Right ventricle myocardium superior (tissue), 1 donor: Measurements from ENCODE around the gene CDT1. TPM values are rescaled to one million over a fixed set of nuclear protein-coding genes. Genes with fewer than 3 reads are reported as not detected.

Source experiments
- ATAC-seq: fragments of 200-7000 bp; cut with Tn5 transposase; one replicate; pipeline ENCODE4 v1.9.1; 2020; ENCODE audit warnings: mild to moderate bottlenecking; ENCODE audit not compliant: poor library complexity
- DNase-seq: peaks from one replicate; pipeline ENCODE4 v3.0.0-alpha.2; 2020
- intact Hi-C: fragments of 100-400 bp; cut with DNase I; formaldehyde crosslinking; loops from one replicate; pipeline ENCODE4 v1.11.2; 2022
- long read RNA-seq: library from polyadenylated mRNA; unstranded; transcript quantifications from one replicate; pipeline ENCODE4 v2.0.0, GENCODE V29; 2021
- total RNA-seq: library from RNA; stranded (reverse); fragmentation: NEBNext Ultra II Directional; extraction: Animal tissue kit (Norgen Biotek cat#: 25700); gene quantifications from one replicate; pipeline ENCODE4 v1.2.1, GENCODE V29; 2021
- donor health status: DM: no; HTN: yes; CAD: no; lungs with severe emphysema.

CDT1 gene
- 1.00 TPM for total RNA-seq
- long read RNA-seq, partial matches to known transcripts: 0 of 3 reads
- long read RNA-seq, other reads (novel, unspliced or antisense): 0 of 3 reads

- DNase-seq: peak; percentile 89
- ATAC-seq: peak; percentile 84
- intact Hi-C loops: no loop called here
Measured at GRCh38 chr16:88803264-88803987, at the start of gene CDT1. CDT1 (plus strand) TSS chr16:88803789; CDS start chr16:88803832, 43 bp downstream.

DNA sequence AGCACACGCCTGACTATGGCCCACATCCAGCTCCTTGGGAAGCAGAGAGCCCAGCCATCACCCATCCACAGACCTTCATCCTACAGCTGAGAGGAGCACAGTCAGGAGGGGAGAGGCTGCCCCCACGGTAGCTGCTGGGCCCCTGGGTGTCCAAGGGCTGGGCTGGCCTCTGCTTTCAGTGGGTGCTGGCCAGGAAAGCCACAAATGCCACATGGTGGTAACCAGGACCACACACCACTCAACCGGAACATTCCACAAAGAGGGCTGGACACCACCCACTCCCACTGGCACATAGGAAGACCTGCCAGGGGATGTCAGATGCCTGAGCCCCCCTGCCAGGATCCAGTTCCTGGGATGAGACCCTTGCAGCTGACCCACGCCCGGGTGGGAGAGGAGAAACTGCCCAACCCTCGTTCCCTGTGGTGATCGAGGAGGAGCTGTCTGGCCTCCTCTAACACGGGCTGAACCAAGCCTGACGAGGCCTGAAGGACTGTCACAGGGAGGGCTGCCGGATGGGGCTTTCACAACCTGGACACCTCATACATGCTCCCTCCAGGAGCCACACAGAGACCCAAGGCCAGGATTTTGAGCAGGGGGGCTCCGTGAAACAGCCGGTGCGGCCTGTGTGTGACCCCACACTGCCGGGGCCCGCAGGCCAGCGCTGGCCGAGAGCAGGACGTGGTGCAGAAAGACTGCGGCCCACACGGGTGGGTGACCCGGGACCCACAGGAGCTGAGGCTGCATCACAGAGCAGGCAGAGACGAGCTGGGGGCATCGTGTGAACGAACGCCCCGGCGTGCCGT lies 49.3 kb upstream of the CDT1 start:
- ATAC-seq: no peak
- no peak for DNase-seq
- intact Hi-C loops: no loop called here

DNA sequence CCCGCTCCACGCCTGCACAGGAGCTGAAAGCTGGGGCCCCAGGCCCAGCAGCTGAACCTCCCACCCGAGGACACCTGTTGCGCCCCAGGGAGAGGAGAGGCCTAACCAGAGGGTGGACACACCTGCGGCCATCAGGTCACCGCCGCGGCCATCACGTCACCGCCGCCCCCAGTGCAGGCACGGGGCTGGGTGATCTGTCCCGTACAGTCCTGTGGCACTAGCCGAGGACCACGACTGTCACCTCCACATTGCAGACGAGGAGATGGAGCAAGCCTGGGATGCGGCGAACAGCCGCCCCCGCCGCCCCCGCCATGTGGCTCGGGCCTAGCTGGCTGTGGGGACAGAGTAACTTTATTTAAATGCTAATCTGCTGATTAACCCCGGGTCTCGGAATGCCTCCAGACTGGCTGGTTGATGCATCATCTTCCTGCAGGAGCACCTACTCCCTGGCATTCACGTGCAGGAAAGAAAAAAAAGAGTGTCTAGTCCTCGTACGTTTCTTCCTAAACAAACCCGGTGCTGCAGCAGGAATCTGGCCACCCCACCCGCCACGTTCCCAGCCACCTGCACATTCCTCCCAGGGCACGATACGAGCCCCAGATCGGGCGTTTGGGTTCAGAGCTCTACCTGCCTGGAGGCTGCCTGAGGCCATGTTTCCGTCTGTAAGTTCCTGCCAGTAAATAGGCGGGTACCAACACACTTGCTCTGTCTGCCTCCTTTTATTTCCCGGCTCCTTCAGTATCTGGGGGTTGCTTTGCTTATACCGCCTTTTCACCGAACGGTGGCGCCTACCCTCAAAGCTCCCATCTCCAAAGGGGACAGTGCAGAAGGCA lies 48.5 kb upstream of the CDT1 start:
- DNase-seq (no peak), ATAC-seq (no peak)
- intact Hi-C loops: no loop called here

DNA sequence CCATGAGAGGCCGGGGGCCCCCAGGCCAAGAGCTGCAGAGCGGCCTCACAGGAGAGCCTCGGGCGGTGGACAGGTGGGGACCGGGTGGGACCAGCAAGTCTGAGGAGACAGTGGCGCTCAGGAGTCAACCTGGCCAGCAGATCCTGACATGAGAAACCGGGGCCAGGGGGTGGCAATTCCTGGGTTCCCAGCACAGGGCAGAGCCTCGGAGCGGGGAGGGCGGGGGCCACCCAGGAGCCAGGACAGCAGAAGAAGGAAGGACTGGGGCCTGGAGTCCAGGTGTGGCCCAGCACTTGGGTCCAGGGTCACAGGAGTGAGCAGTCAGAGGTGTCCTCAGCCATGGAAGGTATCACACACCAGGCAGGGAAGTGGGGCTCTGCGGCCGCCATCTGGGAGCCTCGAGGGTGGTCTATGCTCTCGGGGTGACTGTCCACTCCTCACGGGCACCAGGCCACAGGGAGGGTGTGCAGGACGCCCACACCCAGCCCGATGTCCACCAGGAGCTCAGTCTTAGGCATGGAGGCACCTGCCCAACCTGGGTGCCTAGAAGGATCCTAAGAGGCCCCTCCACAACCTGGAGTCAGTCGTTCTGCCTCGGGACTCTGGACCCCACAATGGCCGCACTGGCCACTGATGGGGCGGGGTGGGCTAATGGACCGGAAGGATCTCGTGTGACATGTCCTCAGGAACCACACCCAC lies 47.7 kb upstream of the CDT1 start:
- ATAC-seq (no peak), DNase-seq (no peak)
- intact Hi-C loops: no loop called here

- DNase-seq: no peak
- intact Hi-C loops: no loop called here
- no peak for ATAC-seq
Measured at GRCh38 chr16:88758227-88758943, 45.2 kb upstream of the CDT1 start.

- ATAC-seq (no peak), DNase-seq (no peak)
- intact Hi-C loops: no loop called here
Measured at GRCh38 chr16:88758944-88759244, 44.7 kb upstream of the CDT1 start.

DNA sequence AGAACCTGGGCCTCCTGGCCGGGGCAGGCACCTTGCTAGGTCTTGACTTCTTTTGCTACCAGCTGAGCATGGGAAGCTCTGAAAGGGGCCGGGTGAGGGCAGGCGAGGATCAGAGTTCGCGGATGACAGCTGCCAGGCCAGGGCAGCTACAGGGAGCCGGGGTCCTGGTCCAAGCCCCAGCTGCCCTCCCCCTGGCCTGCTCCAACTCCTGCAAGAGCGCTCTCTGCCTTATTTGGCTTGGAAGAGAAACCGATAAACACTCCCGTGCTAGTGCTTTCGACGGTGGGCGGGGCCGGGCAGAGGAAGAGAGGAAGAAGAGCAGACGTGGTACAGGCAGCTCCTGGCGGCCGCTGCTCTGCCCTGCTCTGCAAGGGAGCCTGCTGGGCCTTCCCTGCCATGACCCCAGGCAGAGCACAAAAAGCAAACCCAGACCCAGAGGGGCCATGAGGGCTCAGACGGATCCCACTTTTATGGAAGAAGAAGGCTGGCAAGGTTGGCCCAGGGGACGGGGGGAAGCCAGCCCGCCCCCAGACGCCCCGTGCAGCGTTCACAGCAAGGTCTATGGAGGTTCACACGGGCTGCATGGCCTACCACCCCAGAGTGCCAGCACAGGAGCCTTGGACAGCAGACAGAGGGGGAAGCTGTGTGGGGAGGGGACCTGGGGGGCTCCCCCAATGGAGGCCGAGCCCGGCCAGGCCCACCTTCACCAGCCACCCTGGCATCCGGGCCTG lies 44.2 kb upstream of the CDT1 start:
- peak; percentile 29 for ATAC-seq
- intact Hi-C loops: no loop called here
- no peak for DNase-seq

- ATAC-seq (no peak), DNase-seq (no peak)
- intact Hi-C loops: no loop called here
Measured at GRCh38 chr16:88759976-88760350, 43.6 kb upstream of the CDT1 start.

GRCh38 chr16:88760424-88761142 lies 43.0 kb upstream of the CDT1 start:
- intact Hi-C loops: no loop called here
- no peak for DNase-seq
- ATAC-seq: no peak

GRCh38 chr16:88761143-88761534 lies 42.5 kb upstream of the CDT1 start:
- intact Hi-C loops: no loop called here
- no peak for DNase-seq
- ATAC-seq: no peak

DNA sequence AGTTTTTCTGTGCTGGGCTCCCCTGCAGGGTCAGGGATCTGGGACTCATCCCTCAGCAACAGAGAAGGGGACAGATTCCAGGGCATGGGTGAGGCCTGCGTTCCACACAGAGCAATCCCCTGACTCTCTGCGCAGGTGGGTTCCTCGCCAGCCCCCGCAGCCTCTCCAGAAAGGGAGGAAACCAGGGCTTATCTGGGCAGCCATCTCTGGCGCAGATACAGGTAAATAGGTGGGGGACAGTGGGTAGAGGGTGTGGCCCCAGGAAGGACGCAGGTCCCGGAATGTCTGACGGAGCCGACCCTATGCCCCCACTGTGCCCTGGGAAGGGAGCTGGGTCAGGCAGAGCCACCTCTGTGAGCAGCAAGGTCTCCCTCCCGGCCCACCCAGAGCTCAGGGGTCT lies 41.8 kb upstream of the CDT1 start:
- DNase-seq (no peak), ATAC-seq (no peak)
- intact Hi-C loops: no loop called here

DNA sequence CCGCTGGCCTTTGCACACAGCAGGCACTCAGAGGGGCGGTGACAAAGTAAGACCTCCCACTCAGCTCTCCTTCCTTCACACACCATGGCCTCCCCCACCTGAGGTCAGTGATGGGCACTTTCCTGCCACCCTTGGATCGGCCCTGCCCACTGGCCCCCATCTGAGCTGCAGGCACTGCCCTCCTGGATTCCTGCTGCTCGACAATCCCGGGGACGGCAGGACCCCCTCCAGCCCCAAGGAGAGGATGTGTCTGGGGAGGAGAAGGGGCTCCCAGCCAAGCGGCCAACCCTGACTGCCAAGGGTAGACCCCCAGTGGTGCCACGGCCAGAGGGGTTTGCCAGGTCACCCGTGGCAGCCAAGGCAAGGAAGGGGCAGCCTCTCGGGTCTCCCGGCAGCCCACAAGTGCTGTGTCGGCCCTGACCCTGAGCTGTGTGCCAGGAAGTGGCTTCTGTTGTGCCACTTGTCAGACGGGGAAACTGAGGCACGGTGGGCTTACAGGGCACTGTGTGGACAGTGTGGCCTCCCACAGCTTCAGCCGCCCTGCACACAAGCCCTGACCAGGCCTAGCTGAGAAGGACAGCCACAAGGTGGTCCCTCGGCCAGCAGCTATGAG lies 41.2 kb upstream of the CDT1 start:
- ATAC-seq (no peak), DNase-seq (no peak)
- intact Hi-C loops: no loop called here

GRCh38 chr16:88762941-88763340 lies 40.6 kb upstream of the CDT1 start:
- DNase-seq (no peak), ATAC-seq (no peak)
- intact Hi-C loops: no loop called here

DNA sequence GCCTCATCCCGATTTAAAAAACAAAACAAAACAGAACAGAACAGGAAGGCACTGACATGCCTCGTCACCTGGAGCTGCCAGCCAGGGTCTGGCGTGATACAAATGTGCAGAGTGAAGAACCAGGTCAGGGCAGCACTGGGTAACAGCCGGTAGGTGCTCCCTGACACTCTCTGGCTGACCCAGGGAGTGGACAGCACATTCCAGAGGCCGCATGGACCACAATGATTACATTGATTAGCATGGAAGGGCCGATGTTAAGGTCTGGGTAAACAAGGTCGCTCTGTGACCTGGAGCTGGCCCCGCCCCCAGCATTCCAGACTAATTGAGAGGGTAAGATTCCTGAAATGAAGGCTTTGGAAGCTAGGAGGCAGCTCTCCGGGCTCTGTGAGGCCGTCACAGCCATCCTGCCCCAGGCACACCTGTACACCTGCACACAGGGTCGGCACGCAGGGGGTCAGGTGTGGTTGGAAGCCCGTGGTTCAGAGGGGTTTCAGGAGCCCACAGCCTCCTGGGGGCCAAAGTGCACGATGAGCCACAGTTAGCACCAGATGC lies 40.0 kb upstream of the CDT1 start:
- ATAC-seq: no peak
- DNase-seq: no peak
- intact Hi-C loops: no loop called here

DNA sequence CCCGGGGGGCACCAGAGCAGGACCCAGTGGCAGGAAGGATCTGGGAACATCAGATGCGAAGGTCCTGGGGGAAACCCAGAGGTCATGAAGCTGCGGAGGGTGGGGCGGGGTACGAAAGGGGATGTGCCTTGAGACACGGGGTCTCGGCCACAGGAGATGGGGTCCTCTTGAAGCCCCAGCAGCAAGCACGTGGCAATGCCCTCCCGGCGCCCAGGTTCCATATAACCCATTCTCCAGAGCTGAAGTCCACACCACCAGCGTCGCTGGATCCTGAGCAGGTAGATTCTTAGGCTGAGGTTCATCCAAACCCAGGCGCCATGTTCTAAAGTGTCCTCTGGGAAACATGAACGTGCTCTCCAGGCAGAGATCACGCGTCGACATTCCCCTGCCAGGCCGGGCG lies 39.5 kb upstream of the CDT1 start:
- intact Hi-C loops: no loop called here
- DNase-seq (no peak), ATAC-seq (no peak)

DNA sequence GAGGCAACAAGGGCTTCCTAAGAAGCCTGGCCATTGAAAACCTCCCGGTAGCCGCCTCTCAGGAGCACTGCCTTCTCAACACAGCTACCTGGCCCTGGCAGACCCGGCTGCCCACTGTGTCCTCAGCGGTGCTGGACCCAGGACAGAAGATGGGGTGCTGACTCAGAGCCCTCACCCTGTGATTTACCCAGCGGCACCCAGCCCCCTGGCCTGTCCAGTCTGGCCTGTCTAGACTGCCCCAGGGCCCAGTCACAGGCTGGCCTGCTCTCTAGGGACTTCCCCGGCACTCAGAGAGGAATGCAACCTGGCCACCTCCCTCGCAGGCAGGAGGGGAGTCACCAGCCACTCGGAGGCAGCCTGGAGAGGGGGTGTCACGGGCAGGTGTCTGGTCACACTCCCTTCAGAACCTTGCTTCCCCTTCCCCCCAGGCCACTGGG lies 38.7 kb upstream of the CDT1 start:
- no peak for ATAC-seq
- intact Hi-C loops: no loop called here
- DNase-seq: no peak
